Uterus (tissue), 2 donors: Measurements from ENCODE around the gene CDC20B.

ENCODE experiments used
- POLR2A ChIP-seq, 2 donors: fragments of 450-650 bp; IDR thresholded peaks; one replicate each; pipeline ENCODE4 v1.6.1; 2016; ENCODE audit warnings: antibody characterized with exemption in 2 of 2, mild to moderate bottlenecking in 1 of 2, moderate library complexity in 1 of 2
- TF ChIP-seq, protein P1 (sequence below), 4 experiments: fragments of 200-600 bp in 2 of 4; fragments of 450-650 bp in 2 of 4; sonication (generic) in 2 of 4; IDR thresholded peaks; one replicate each; pipeline ENCODE4 v1.5.1; 2016 to 2019; ENCODE audit warnings: antibody characterized with exemption in 4 of 4, mild to moderate bottlenecking in 2 of 4, moderate library complexity in 1 of 4

DNA sequence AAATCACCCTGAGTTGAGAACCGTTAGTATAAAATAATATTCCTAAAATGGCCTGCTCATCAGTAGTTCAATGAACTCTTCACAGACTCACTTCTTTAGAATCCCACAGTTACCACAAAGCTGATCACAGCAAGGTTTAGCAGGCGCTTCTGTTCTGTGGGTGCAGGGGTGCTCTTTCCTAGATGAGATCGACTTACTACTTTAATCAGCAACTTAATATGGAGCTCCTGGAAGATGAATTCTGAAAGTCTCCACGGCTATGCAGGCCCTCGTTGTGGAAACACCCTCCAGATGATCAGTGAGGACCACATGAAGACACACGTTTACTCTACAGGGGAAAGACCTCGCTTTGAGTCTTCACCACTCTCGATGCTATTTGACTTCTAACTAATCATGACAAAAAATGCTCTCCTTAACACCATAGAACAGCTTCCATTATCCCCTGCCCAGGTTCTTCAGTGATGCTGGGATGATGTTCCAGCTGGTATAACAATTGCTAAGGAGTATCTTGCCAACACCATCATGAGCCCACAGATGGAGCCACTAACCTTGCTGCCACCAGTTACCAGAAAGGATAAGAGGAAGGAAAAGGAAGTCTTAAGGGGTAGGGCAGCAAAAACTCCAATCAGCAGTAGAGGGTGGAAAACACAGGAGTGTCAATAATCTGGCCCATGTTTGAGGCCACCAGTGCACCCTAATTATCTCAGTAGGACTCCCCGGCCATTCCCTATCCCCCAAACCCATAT, 30.9 kb downstream of the CDC20B start:
- no peak for TF ChIP-seq POLR2A (IDR thresholded peaks at IDR 0.05)
- TF ChIP-seq, protein P1, sequence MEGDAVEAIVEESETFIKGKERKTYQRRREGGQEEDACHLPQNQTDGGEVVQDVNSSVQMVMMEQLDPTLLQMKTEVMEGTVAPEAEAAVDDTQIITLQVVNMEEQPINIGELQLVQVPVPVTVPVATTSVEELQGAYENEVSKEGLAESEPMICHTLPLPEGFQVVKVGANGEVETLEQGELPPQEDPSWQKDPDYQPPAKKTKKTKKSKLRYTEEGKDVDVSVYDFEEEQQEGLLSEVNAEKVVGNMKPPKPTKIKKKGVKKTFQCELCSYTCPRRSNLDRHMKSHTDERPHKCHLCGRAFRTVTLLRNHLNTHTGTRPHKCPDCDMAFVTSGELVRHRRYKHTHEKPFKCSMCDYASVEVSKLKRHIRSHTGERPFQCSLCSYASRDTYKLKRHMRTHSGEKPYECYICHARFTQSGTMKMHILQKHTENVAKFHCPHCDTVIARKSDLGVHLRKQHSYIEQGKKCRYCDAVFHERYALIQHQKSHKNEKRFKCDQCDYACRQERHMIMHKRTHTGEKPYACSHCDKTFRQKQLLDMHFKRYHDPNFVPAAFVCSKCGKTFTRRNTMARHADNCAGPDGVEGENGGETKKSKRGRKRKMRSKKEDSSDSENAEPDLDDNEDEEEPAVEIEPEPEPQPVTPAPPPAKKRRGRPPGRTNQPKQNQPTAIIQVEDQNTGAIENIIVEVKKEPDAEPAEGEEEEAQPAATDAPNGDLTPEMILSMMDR (IDR thresholded peaks at IDR 0.05) = no peak
